ENCODE results near the gene CCDC184.

- no peak for TF ChIP-seq EP300 (IDR thresholded peaks at IDR 0.05; ENCODE audit: borderline replicate concordance)
- TF ChIP-seq REST (IDR thresholded peaks at IDR 0.05; ENCODE audit: low read depth): no peak
- TF ChIP-seq TAF1 (IDR thresholded peaks at IDR 0.05; ENCODE audit: low read depth): no peak
- TF ChIP-seq RAD21 (IDR thresholded peaks at IDR 0.05; ENCODE audit: low read depth): no peak
- TF ChIP-seq FOXM1 (IDR thresholded peaks at IDR 0.05; ENCODE audit: borderline replicate concordance, low read depth): no peak
- TF ChIP-seq ZBTB7A (IDR thresholded peaks at IDR 0.05; ENCODE audit: low read depth): no peak
These were observed 4.0 kb upstream of the CCDC184 start for GRCh38 chr12:48179466-48179865.

Data from Ishikawa (cell line).